H1 (cell line): ENCODE data around the gene RNF130. TPM values are rescaled to one million over a fixed set of nuclear protein-coding genes. Genes with fewer than 3 reads are reported as not detected.

ENCODE experiments used
- CTCF ChIA-PET: fragments of 300-600 bp; sonication (Branson Sonifier 250); formaldehyde crosslinking; loops from one replicate; lab custom pipeline; 2021; ENCODE audit not compliant: partially characterized antibody; lab: Charles Lee
- POLR2A ChIA-PET: fragments of 300-600 bp; sonication (Branson Sonifier 250); formaldehyde crosslinking; loops from one replicate; lab custom pipeline; 2021; ENCODE audit warnings: inconsistent platforms; ENCODE audit not compliant: partially characterized antibody; lab: Charles Lee
- DNase-seq, 2 experiments: peaks; one replicate each; pipeline versions ENCODE4 v3.0.0 to v3.0.0-alpha.2; 2010 to 2022; ENCODE audit warnings: low spot score in 2 of 2, low read depth in 1 of 2, mixed read lengths in 1 of 2
- FAIRE-seq: peaks from 2 replicates; lab custom pipeline; 2011; peaks lifted over from hg19 to GRCh38; lab: Jason Lieb, UNC
- H2AFZ ChIP-seq: 2 replicates; pipeline ENCODE4 v1.8.1; 2012; ENCODE audit warnings: low read length, inconsistent platforms
- H2AK5ac ChIP-seq: 2 replicates; pipeline ENCODE4 v1.6.1; 2013; ENCODE audit warnings: low read depth, low read length
- H2BK120ac ChIP-seq: replicated peaks from 2 replicates; pipeline ENCODE3; 2013; ENCODE audit warnings: low read depth, low read length, inconsistent platforms
- H2BK12ac ChIP-seq: 2 replicates; pipeline ENCODE4 v1.6.1; 2013; ENCODE audit warnings: low read depth, low read length
- H2BK15ac ChIP-seq: 2 replicates; pipeline ENCODE4 v1.6.1; 2013; ENCODE audit warnings: low read length
- H2BK20ac ChIP-seq: 2 replicates; pipeline ENCODE4 v1.6.1; 2013; ENCODE audit warnings: low read length
- H2BK5ac ChIP-seq: 2 replicates; pipeline ENCODE4 v1.6.1; 2013; ENCODE audit warnings: low read depth, low read length
- H3K14ac ChIP-seq: 2 replicates; pipeline ENCODE4 v1.6.1; 2013; ENCODE audit warnings: inconsistent platforms; ENCODE audit not compliant: insufficient read length
- H3K18ac ChIP-seq: 2 replicates; pipeline ENCODE4 v1.6.1; 2013; ENCODE audit warnings: low read length; ENCODE audit errors: extremely low read depth
- H3K23ac ChIP-seq: 2 replicates; pipeline ENCODE4 v1.6.1; 2013; ENCODE audit warnings: inconsistent platforms; ENCODE audit not compliant: insufficient read length
- H3K23me2 ChIP-seq: 2 replicates; pipeline ENCODE4 v1.6.1; 2013; ENCODE audit warnings: low read depth, low read length
- H3K27ac ChIP-seq: 2 replicates; pipeline ENCODE4 v1.6.1; 2011; ENCODE audit warnings: low read depth, low read length, inconsistent platforms
- H3K27me3 ChIP-seq, 4 experiments: replicated peaks in 1 of 4; 1 replicate in 1 of 4; 2 replicates in 3 of 4; pipeline versions ENCODE4 v1.6.1 to v1.8.1; 2011 to 2013; ENCODE audit warnings: low read length in 3 of 4, mild to moderate bottlenecking in 3 of 4, inconsistent platforms in 2 of 4, mixed read lengths in 2 of 4, moderate library complexity in 1 of 4; ENCODE audit not compliant: control insufficient read depth in 3 of 4, insufficient read depth in 3 of 4; ENCODE audit errors: extremely low read depth in 1 of 4
- H3K36me3 ChIP-seq, 4 experiments: 2 replicates each; pipeline versions ENCODE4 v1.6.1 to v1.8.1; 2011 to 2013; ENCODE audit warnings: mild to moderate bottlenecking in 4 of 4, low read length in 3 of 4, moderate library complexity in 2 of 4, control low read depth in 1 of 4, inconsistent platforms in 1 of 4; ENCODE audit not compliant: insufficient read depth in 4 of 4, control insufficient read depth in 2 of 4
- H3K4ac ChIP-seq: replicated peaks from 2 replicates; pipeline ENCODE3; 2013; ENCODE audit warnings: low read length, low read depth, mixed read lengths, inconsistent platforms; ENCODE audit not compliant: insufficient read length
- H3K4me1 ChIP-seq, 4 experiments: replicated peaks in 1 of 4; 1 replicate in 1 of 4; 2 replicates in 3 of 4; pipeline versions ENCODE4 v1.6.1 to v1.8.1; 2011 to 2013; ENCODE audit warnings: low read length in 3 of 4, inconsistent platforms in 2 of 4, mixed read lengths in 1 of 4; ENCODE audit not compliant: insufficient read depth in 4 of 4, control insufficient read depth in 3 of 4
- H3K4me2 ChIP-seq, 2 experiments: 2 replicates each; pipeline versions ENCODE4 v1.6.1 to v1.8.1; 2011 to 2013; ENCODE audit warnings: low read depth in 2 of 2, low read length in 2 of 2, control low read depth in 1 of 2, inconsistent platforms in 1 of 2, mild to moderate bottlenecking in 1 of 2; ENCODE audit not compliant: insufficient read depth in 1 of 2
- H3K4me3 ChIP-seq, 4 experiments: fragments of 200-600, 300-600 bp in 1 of 4; sonication (generic), shearing (Covaris generic), sonication (Bioruptor Twin) in 1 of 4; 2 replicates each; pipeline versions ENCODE4 v1.5.1 to v1.8.1; 2011 to 2016; ENCODE audit warnings: low read length in 4 of 4, low read depth in 3 of 4, control low read depth in 2 of 4, inconsistent platforms in 2 of 4, mild to moderate bottlenecking in 2 of 4, mixed read lengths in 1 of 4, moderate library complexity in 1 of 4; ENCODE audit not compliant: insufficient read depth in 2 of 4; ENCODE audit errors: extremely low read depth in 1 of 4
- H3K56ac ChIP-seq: replicated peaks from 2 replicates; pipeline ENCODE3; 2013; ENCODE audit warnings: low read depth, mild to moderate bottlenecking, mixed read lengths, low read length, inconsistent platforms; ENCODE audit not compliant: insufficient read length
- H3K79me1 ChIP-seq: 2 replicates; pipeline ENCODE4 v1.6.1; 2013; ENCODE audit warnings: low read depth, low read length, control low read depth
- H3K79me2 ChIP-seq, 2 experiments: 2 replicates each; pipeline versions ENCODE4 v1.6.1 to v1.8.1; 2012 to 2013; ENCODE audit warnings: low read length in 2 of 2, mild to moderate bottlenecking in 2 of 2, inconsistent platforms in 1 of 2; ENCODE audit not compliant: insufficient read depth in 2 of 2, control insufficient read depth in 1 of 2
- H3K9ac ChIP-seq, 4 experiments: replicated peaks in 1 of 4; 1 replicate in 1 of 4; 2 replicates in 3 of 4; pipeline versions ENCODE4 v1.6.1 to v1.8.1; 2011 to 2013; ENCODE audit warnings: low read depth in 3 of 4, low read length in 3 of 4, control low read depth in 2 of 4, mild to moderate bottlenecking in 2 of 4, moderate library complexity in 2 of 4, inconsistent platforms in 1 of 4; ENCODE audit errors: extremely low read depth in 1 of 4
- H3K9me3 ChIP-seq, 2 experiments: 2 replicates each; pipeline versions ENCODE4 v1.6.1 to v1.8.1; 2012 to 2013; ENCODE audit warnings: mild to moderate bottlenecking in 2 of 2, moderate library complexity in 2 of 2, control low read depth in 1 of 2, inconsistent platforms in 1 of 2, low read depth in 1 of 2, low read length in 1 of 2, mixed read lengths in 1 of 2; ENCODE audit not compliant: insufficient read depth in 2 of 2
- H4K20me1 ChIP-seq, 2 experiments: replicated peaks in 1 of 2; 2 replicates each; pipeline versions ENCODE3 to v1.8.1; 2011 to 2013; ENCODE audit warnings: inconsistent platforms in 2 of 2, low read length in 2 of 2, mild to moderate bottlenecking in 1 of 2; ENCODE audit not compliant: insufficient read depth in 2 of 2, control insufficient read depth in 1 of 2
- H4K5ac ChIP-seq: 2 replicates; pipeline ENCODE4 v1.6.1; 2013; ENCODE audit warnings: low read length, low read depth, mixed read lengths, inconsistent platforms; ENCODE audit not compliant: insufficient read length
- H4K8ac ChIP-seq: 2 replicates; pipeline ENCODE4 v1.8.0; 2013; ENCODE audit warnings: mild to moderate bottlenecking, moderate library complexity, low read length, inconsistent platforms; ENCODE audit not compliant: insufficient read depth; ENCODE audit errors: extremely low read depth
- H4K91ac ChIP-seq: replicated peaks from 2 replicates; pipeline ENCODE3; 2013; ENCODE audit warnings: low read length, mixed read lengths, inconsistent platforms; ENCODE audit not compliant: insufficient read length
- KDM1A ChIP-seq: fragments of 200-600, 300-600 bp; sonication (generic); IDR thresholded peaks from 2 replicates; pipeline ENCODE4 v1.7.1; 2016; ENCODE audit warnings: mild to moderate bottlenecking, low read length, borderline replicate concordance
- POLR2A ChIP-seq, 2 experiments: IDR thresholded peaks; 1 replicate in 1 of 2; 2 replicates in 1 of 2; pipeline ENCODE4 v1.6.1; 2011; ENCODE audit warnings: low read depth in 2 of 2, low read length in 2 of 2, mild to moderate bottlenecking in 2 of 2; ENCODE audit errors: control extremely low read depth in 1 of 2
- TCF12 ChIP-seq: IDR thresholded peaks from 2 replicates; pipeline ENCODE4 v1.6.1; 2011; ENCODE audit warnings: low read depth, mild to moderate bottlenecking, low read length
- WGBS, 2 experiments: shearing (Covaris generic) in 1 of 2; methylation state at CpG; one replicate each; pipeline versions ENCODE4 v1.1.6 to v1.1.7; 2013 to 2015; ENCODE audit warnings: low lambda C conversion rate in 2 of 2, mixed read lengths in 2 of 2, inconsistent platforms in 1 of 2, low coverage in 1 of 2, missing lambda C conversion rate in 1 of 2; ENCODE audit not compliant: insufficient replicate concordance in 2 of 2, insufficient coverage in 1 of 2, insufficient read length in 1 of 2; ENCODE audit errors: extremely low coverage in 1 of 2, missing lambda C conversion rate in 1 of 2; 5-methylcytosine and 5-hydroxymethylcytosine counted together
- polyA plus RNA-seq, 7 experiments: library from polyadenylated mRNA; depleted of rRNA in 3 of 7; stranded (reverse) in 5 of 7; unstranded in 2 of 7; fragments of >200 nt in 5 of 7; fragments of 200-250 nt in 2 of 7; gene quantifications; 1 replicate in 5 of 7; 2 replicates in 1 of 7; 4 replicates in 1 of 7; pipeline versions ENCODE4 v1.2.1 to v1.2.3, GENCODE V29; 2011 to 2013; ENCODE audit warnings: missing spikeins in 2 of 7, mixed read lengths in 2 of 7
- total RNA-seq: library from RNA; stranded (reverse); fragmentation: NEBNext Ultra II Directional; extraction: Animal tissue kit (Norgen Biotek cat#: 25700); gene quantifications from 2 replicates; pipeline ENCODE4 v1.2.1, GENCODE V29; 2021

RNF130 gene
- total and polyA plus RNA-seq, 2 of the 8 experiments (the other 6 are each of a cell fraction or from before 2014, with no cell fraction given), result 65.1 to 70.0 TPM

DNA sequence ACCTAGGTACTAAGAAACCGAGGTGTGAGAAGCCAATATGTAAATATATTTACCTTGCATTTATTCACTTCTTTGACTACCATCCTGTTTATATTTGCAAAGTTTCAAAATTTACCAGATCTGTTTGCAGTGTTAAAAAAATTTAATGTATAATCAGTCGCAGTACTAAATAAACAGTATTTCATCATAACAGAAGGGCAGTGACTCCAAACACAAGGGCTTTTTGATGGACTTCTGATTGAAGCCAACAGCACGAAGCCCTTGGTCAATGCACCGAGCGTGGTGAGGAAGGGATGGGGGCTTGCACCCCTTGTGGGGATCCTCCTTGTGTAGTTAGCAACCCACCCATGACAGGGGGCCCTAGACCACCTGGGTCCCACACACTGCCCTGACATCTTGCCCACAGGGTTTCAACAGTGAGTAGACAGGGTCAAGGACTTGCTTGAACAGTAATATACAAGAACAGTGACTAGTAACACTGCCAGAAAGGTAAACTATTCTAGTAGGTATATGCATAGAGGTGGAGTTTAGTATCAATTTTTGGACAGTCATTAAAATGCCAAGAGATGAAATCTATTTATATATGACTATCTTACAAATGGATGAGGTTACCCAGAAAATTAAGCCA is 111.2 kb downstream of the RNF130 start:
- Histone ChIP-seq H3K27me3 (no peaks in the 10 kb centered on the region), H3K4me1 (no peaks in the 10 kb centered on the region), H2BK120ac (no peak overlapping the region), H3K79me1 (no peaks in the 10 kb centered on the region), H4K8ac (no peak overlapping the region), H4K5ac (no peak overlapping the region), H2AK5ac (no peak overlapping the region), H3K36me3 (peaks cover 4 to 48% (median 12%) of the 10 kb centered on the region in 4 experiments), H3K18ac (no peak overlapping the region), H2BK12ac (no peak overlapping the region), H3K14ac (no peak overlapping the region), H3K27ac (no peak overlapping the region), H2AFZ (no peak overlapping the region), H3K4me3 (no peak overlapping the region), H3K4me2 (no peak overlapping the region), H2BK20ac (no peak overlapping the region), H3K9me3 (no peaks in the 10 kb centered on the region), H3K23ac (no peak overlapping the region), H3K79me2 (no peaks in the 10 kb centered on the region), H4K20me1 (peaks cover 0 to 4% of the 10 kb centered on the region in 2 experiments), H4K91ac (no peak overlapping the region), H2BK15ac (no peak overlapping the region), H3K56ac (no peak overlapping the region), H3K23me2 (no peaks in the 10 kb centered on the region), H3K9ac (no peak overlapping the region), H3K4ac (no peak overlapping the region), H2BK5ac (no peak overlapping the region)
- FAIRE-seq, result no peak
- no peak for DNase-seq
- POLR2A ChIA-PET, result no interaction called here
- CTCF ChIA-PET, result interaction anchor here (0.6 to 1.7 kb wide), 3 partner anchors 12 to 51 kb away, joined by 3 to 6 read pairs (median 4); no protein-coding TSS in a partner anchor
- TF ChIP-seq KDM1A, result no peak
- TF ChIP-seq POLR2A (IDR thresholded peaks at IDR 0.05; ENCODE audit: control extremely low read depth in 1 of 2, low read depth in 2 of 2, low read length in 2 of 2), result no peak
- no peak for TF ChIP-seq TCF12
- WGBS, 2 experiments, result 89% methylated on average over 5 of the region's 5 CpGs; no CpG with 5 or more reads in 1 of the 2 experiments
